CD4-positive, alpha-beta T cell treated with Interleukin-6 for 4 hours (primary cell): ENCODE data around the gene OPHN1.
"Not testable (repeated sequence)": the region's sequence is repeated elsewhere in the genome, so short reads cannot be mapped to it uniquely, and the experiment has no call there.

ENCODE experiments used
- DNase-seq: peaks from one replicate; pipeline ENCODE4 v3.0.0-alpha.2; 2020; ENCODE audit warnings: mixed read lengths

The OPHN1 gene

GRCh38 chrX:68420559-68420958 lies 12.7 kb downstream of the OPHN1 start:
- no peak for DNase-seq

GRCh38 chrX:68419975-68420374 lies 13.3 kb downstream of the OPHN1 start:
- no peak for DNase-seq

GRCh38 chrX:68417651-68418050 lies 15.6 kb downstream of the OPHN1 start:
- DNase-seq, result no peak

- DNase-seq, result no peak
These were observed 16.7 kb downstream of the OPHN1 start for GRCh38 chrX:68416592-68416991.

GRCh38 chrX:68415316-68415715 lies 18.0 kb downstream of the OPHN1 start:
- no peak for DNase-seq

GRCh38 chrX:68413254-68413653 lies 20.0 kb downstream of the OPHN1 start:
- no peak for DNase-seq

GRCh38 chrX:68411729-68412128 lies 21.6 kb downstream of the OPHN1 start:
- no peak for DNase-seq

- DNase-seq, result no peak
These were observed 24.1 kb downstream of the OPHN1 start for GRCh38 chrX:68409194-68409593.

GRCh38 chrX:68403522-68403921 lies 29.8 kb downstream of the OPHN1 start:
- no peak for DNase-seq

- no peak for DNase-seq
These were observed 30.3 kb downstream of the OPHN1 start for GRCh38 chrX:68403038-68403437.

- no peak for DNase-seq
These were observed 31.2 kb downstream of the OPHN1 start for GRCh38 chrX:68402094-68402493.

GRCh38 chrX:68398291-68398690 lies 35.0 kb downstream of the OPHN1 start:
- DNase-seq, result no peak

- DNase-seq, result no peak
These were observed 36.3 kb downstream of the OPHN1 start for GRCh38 chrX:68396953-68397352.

GRCh38 chrX:68389419-68389960 lies 43.8 kb downstream of the OPHN1 start:
- not testable (repeated sequence) for DNase-seq

- DNase-seq, result no peak
These were observed 45.5 kb downstream of the OPHN1 start for GRCh38 chrX:68387776-68388175.

- DNase-seq, result no peak
These were observed 49.8 kb downstream of the OPHN1 start for GRCh38 chrX:68383540-68383939.

GRCh38 chrX:68377579-68377978 lies 55.7 kb downstream of the OPHN1 start:
- not testable (repeated sequence) for DNase-seq

GRCh38 chrX:68376373-68376772 lies 56.9 kb downstream of the OPHN1 start:
- no peak for DNase-seq

GRCh38 chrX:68375803-68376202 lies 57.5 kb downstream of the OPHN1 start:
- DNase-seq, result no peak

- no peak for DNase-seq
These were observed 60.6 kb downstream of the OPHN1 start for GRCh38 chrX:68372665-68373064.

- no peak for DNase-seq
These were observed 63.7 kb downstream of the OPHN1 start for GRCh38 chrX:68369559-68369958.

GRCh38 chrX:68365341-68365740 lies 68.0 kb downstream of the OPHN1 start:
- no peak for DNase-seq

GRCh38 chrX:68363984-68364383 lies 69.3 kb downstream of the OPHN1 start:
- no peak for DNase-seq

GRCh38 chrX:68358679-68359078 lies 74.6 kb downstream of the OPHN1 start:
- DNase-seq, result no peak

GRCh38 chrX:68355629-68355920 lies 77.7 kb downstream of the OPHN1 start:
- DNase-seq, result no peak
